GM12892 (cell line): ENCODE measurements around the gene COL1A1.

Experiments
- POLR2A ChIP-seq: IDR thresholded peaks from 2 replicates; pipeline ENCODE4 v1.6.1; 2011; ENCODE audit warnings: low read depth, low read length, control low read depth
- POLR2AphosphoS5 ChIP-seq: IDR thresholded peaks from 2 replicates; pipeline ENCODE4 v1.6.1; 2011; ENCODE audit warnings: low read depth, low read length, control low read depth

DNA sequence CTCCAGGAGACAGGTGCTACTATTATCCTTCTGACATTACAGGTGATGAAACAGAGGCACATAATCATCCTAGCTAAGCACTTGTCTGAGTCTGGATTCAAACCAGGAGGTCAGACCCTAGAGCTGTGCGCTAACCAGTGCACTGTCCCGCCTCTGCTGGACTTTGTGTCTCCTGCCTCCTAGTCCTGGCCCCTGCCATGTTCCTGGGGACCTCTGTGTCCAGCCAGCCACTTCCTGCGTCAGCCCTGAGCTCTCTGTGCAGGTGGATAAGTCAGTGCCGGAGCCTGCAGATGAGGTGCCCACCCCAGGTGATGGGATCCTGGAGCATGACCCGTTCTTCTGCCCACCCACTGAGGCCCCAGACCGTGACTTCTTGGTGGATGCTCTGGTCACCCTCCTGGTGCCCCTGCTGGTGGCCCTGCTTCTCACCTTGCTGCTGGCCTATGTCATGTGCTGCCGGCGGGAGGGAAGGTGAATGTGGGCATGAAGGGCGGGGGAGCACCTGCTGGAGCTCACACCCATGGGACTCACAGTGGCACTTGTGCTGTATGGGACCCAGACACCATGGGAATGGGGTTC, 31.5 kb downstream of the COL1A1 start:
- TF ChIP-seq POLR2AphosphoS5: no peak
- TF ChIP-seq POLR2A: no peak
